H1 (cell line): ENCODE measurements around the gene PLTP. TPM values are rescaled to one million over a fixed set of nuclear protein-coding genes. Genes with fewer than 3 reads are reported as not detected.

ENCODE experiments used
- CTCF ChIA-PET: fragments of 300-600 bp; sonication (Branson Sonifier 250); formaldehyde crosslinking; loops from one replicate; lab custom pipeline; 2021; ENCODE audit not compliant: partially characterized antibody; lab: Charles Lee
- POLR2A ChIA-PET: fragments of 300-600 bp; sonication (Branson Sonifier 250); formaldehyde crosslinking; loops from one replicate; lab custom pipeline; 2021; ENCODE audit warnings: inconsistent platforms; ENCODE audit not compliant: partially characterized antibody; lab: Charles Lee
- DNase-seq, 2 experiments: peaks; one replicate each; pipeline versions ENCODE4 v3.0.0 to v3.0.0-alpha.2; 2010 to 2022; ENCODE audit warnings: low spot score in 2 of 2, low read depth in 1 of 2, mixed read lengths in 1 of 2
- FAIRE-seq: peaks from 2 replicates; lab custom pipeline; 2011; peaks lifted over from hg19 to GRCh38; lab: Jason Lieb, UNC
- H2AFZ ChIP-seq: 2 replicates; pipeline ENCODE4 v1.8.1; 2012; ENCODE audit warnings: low read length, inconsistent platforms
- H2AK5ac ChIP-seq: 2 replicates; pipeline ENCODE4 v1.6.1; 2013; ENCODE audit warnings: low read depth, low read length
- H2BK120ac ChIP-seq: replicated peaks from 2 replicates; pipeline ENCODE3; 2013; ENCODE audit warnings: low read depth, low read length, inconsistent platforms
- H2BK12ac ChIP-seq: 2 replicates; pipeline ENCODE4 v1.6.1; 2013; ENCODE audit warnings: low read depth, low read length
- H2BK15ac ChIP-seq: 2 replicates; pipeline ENCODE4 v1.6.1; 2013; ENCODE audit warnings: low read length
- H2BK20ac ChIP-seq: 2 replicates; pipeline ENCODE4 v1.6.1; 2013; ENCODE audit warnings: low read length
- H2BK5ac ChIP-seq: 2 replicates; pipeline ENCODE4 v1.6.1; 2013; ENCODE audit warnings: low read depth, low read length
- H3K14ac ChIP-seq: 2 replicates; pipeline ENCODE4 v1.6.1; 2013; ENCODE audit warnings: inconsistent platforms; ENCODE audit not compliant: insufficient read length
- H3K18ac ChIP-seq: 2 replicates; pipeline ENCODE4 v1.6.1; 2013; ENCODE audit warnings: low read length; ENCODE audit errors: extremely low read depth
- H3K23ac ChIP-seq: 2 replicates; pipeline ENCODE4 v1.6.1; 2013; ENCODE audit warnings: inconsistent platforms; ENCODE audit not compliant: insufficient read length
- H3K23me2 ChIP-seq: 2 replicates; pipeline ENCODE4 v1.6.1; 2013; ENCODE audit warnings: low read depth, low read length
- H3K27ac ChIP-seq: 2 replicates; pipeline ENCODE4 v1.6.1; 2011; ENCODE audit warnings: low read depth, low read length, inconsistent platforms
- H3K27me3 ChIP-seq, 4 experiments: replicated peaks in 1 of 4; 1 replicate in 1 of 4; 2 replicates in 3 of 4; pipeline versions ENCODE4 v1.6.1 to v1.8.1; 2011 to 2013; ENCODE audit warnings: low read length in 3 of 4, mild to moderate bottlenecking in 3 of 4, inconsistent platforms in 2 of 4, mixed read lengths in 2 of 4, moderate library complexity in 1 of 4; ENCODE audit not compliant: control insufficient read depth in 3 of 4, insufficient read depth in 3 of 4; ENCODE audit errors: extremely low read depth in 1 of 4
- H3K36me3 ChIP-seq, 4 experiments: 2 replicates each; pipeline versions ENCODE4 v1.6.1 to v1.8.1; 2011 to 2013; ENCODE audit warnings: mild to moderate bottlenecking in 4 of 4, low read length in 3 of 4, moderate library complexity in 2 of 4, control low read depth in 1 of 4, inconsistent platforms in 1 of 4; ENCODE audit not compliant: insufficient read depth in 4 of 4, control insufficient read depth in 2 of 4
- H3K4ac ChIP-seq: replicated peaks from 2 replicates; pipeline ENCODE3; 2013; ENCODE audit warnings: low read length, low read depth, mixed read lengths, inconsistent platforms; ENCODE audit not compliant: insufficient read length
- H3K4me1 ChIP-seq, 4 experiments: replicated peaks in 1 of 4; 1 replicate in 1 of 4; 2 replicates in 3 of 4; pipeline versions ENCODE4 v1.6.1 to v1.8.1; 2011 to 2013; ENCODE audit warnings: low read length in 3 of 4, inconsistent platforms in 2 of 4, mixed read lengths in 1 of 4; ENCODE audit not compliant: insufficient read depth in 4 of 4, control insufficient read depth in 3 of 4
- H3K4me2 ChIP-seq, 2 experiments: 2 replicates each; pipeline versions ENCODE4 v1.6.1 to v1.8.1; 2011 to 2013; ENCODE audit warnings: low read depth in 2 of 2, low read length in 2 of 2, control low read depth in 1 of 2, inconsistent platforms in 1 of 2, mild to moderate bottlenecking in 1 of 2; ENCODE audit not compliant: insufficient read depth in 1 of 2
- H3K4me3 ChIP-seq, 4 experiments: fragments of 200-600, 300-600 bp in 1 of 4; sonication (generic), shearing (Covaris generic), sonication (Bioruptor Twin) in 1 of 4; 2 replicates each; pipeline versions ENCODE4 v1.5.1 to v1.8.1; 2011 to 2016; ENCODE audit warnings: low read length in 4 of 4, low read depth in 3 of 4, control low read depth in 2 of 4, inconsistent platforms in 2 of 4, mild to moderate bottlenecking in 2 of 4, mixed read lengths in 1 of 4, moderate library complexity in 1 of 4; ENCODE audit not compliant: insufficient read depth in 2 of 4; ENCODE audit errors: extremely low read depth in 1 of 4
- H3K56ac ChIP-seq: replicated peaks from 2 replicates; pipeline ENCODE3; 2013; ENCODE audit warnings: low read depth, mild to moderate bottlenecking, mixed read lengths, low read length, inconsistent platforms; ENCODE audit not compliant: insufficient read length
- H3K79me1 ChIP-seq: 2 replicates; pipeline ENCODE4 v1.6.1; 2013; ENCODE audit warnings: low read depth, low read length, control low read depth
- H3K79me2 ChIP-seq, 2 experiments: 2 replicates each; pipeline versions ENCODE4 v1.6.1 to v1.8.1; 2012 to 2013; ENCODE audit warnings: low read length in 2 of 2, mild to moderate bottlenecking in 2 of 2, inconsistent platforms in 1 of 2; ENCODE audit not compliant: insufficient read depth in 2 of 2, control insufficient read depth in 1 of 2
- H3K9ac ChIP-seq, 4 experiments: replicated peaks in 1 of 4; 1 replicate in 1 of 4; 2 replicates in 3 of 4; pipeline versions ENCODE4 v1.6.1 to v1.8.1; 2011 to 2013; ENCODE audit warnings: low read depth in 3 of 4, low read length in 3 of 4, control low read depth in 2 of 4, mild to moderate bottlenecking in 2 of 4, moderate library complexity in 2 of 4, inconsistent platforms in 1 of 4; ENCODE audit errors: extremely low read depth in 1 of 4
- H3K9me3 ChIP-seq, 2 experiments: 2 replicates each; pipeline versions ENCODE4 v1.6.1 to v1.8.1; 2012 to 2013; ENCODE audit warnings: mild to moderate bottlenecking in 2 of 2, moderate library complexity in 2 of 2, control low read depth in 1 of 2, inconsistent platforms in 1 of 2, low read depth in 1 of 2, low read length in 1 of 2, mixed read lengths in 1 of 2; ENCODE audit not compliant: insufficient read depth in 2 of 2
- H4K20me1 ChIP-seq, 2 experiments: replicated peaks in 1 of 2; 2 replicates each; pipeline versions ENCODE3 to v1.8.1; 2011 to 2013; ENCODE audit warnings: inconsistent platforms in 2 of 2, low read length in 2 of 2, mild to moderate bottlenecking in 1 of 2; ENCODE audit not compliant: insufficient read depth in 2 of 2, control insufficient read depth in 1 of 2
- H4K5ac ChIP-seq: 2 replicates; pipeline ENCODE4 v1.6.1; 2013; ENCODE audit warnings: low read length, low read depth, mixed read lengths, inconsistent platforms; ENCODE audit not compliant: insufficient read length
- H4K8ac ChIP-seq: 2 replicates; pipeline ENCODE4 v1.8.0; 2013; ENCODE audit warnings: mild to moderate bottlenecking, moderate library complexity, low read length, inconsistent platforms; ENCODE audit not compliant: insufficient read depth; ENCODE audit errors: extremely low read depth
- H4K91ac ChIP-seq: replicated peaks from 2 replicates; pipeline ENCODE3; 2013; ENCODE audit warnings: low read length, mixed read lengths, inconsistent platforms; ENCODE audit not compliant: insufficient read length
- WGBS, 2 experiments: shearing (Covaris generic) in 1 of 2; methylation state at CpG; one replicate each; pipeline versions ENCODE4 v1.1.6 to v1.1.7; 2013 to 2015; ENCODE audit warnings: low lambda C conversion rate in 2 of 2, mixed read lengths in 2 of 2, inconsistent platforms in 1 of 2, low coverage in 1 of 2, missing lambda C conversion rate in 1 of 2; ENCODE audit not compliant: insufficient replicate concordance in 2 of 2, insufficient coverage in 1 of 2, insufficient read length in 1 of 2; ENCODE audit errors: extremely low coverage in 1 of 2, missing lambda C conversion rate in 1 of 2; 5-methylcytosine and 5-hydroxymethylcytosine counted together
- polyA plus RNA-seq, 7 experiments: library from polyadenylated mRNA; depleted of rRNA in 3 of 7; stranded (reverse) in 5 of 7; unstranded in 2 of 7; fragments of >200 nt in 5 of 7; fragments of 200-250 nt in 2 of 7; gene quantifications; 1 replicate in 5 of 7; 2 replicates in 1 of 7; 4 replicates in 1 of 7; pipeline versions ENCODE4 v1.2.1 to v1.2.3, GENCODE V29; 2011 to 2013; ENCODE audit warnings: missing spikeins in 2 of 7, mixed read lengths in 2 of 7
- total RNA-seq: library from RNA; stranded (reverse); fragmentation: NEBNext Ultra II Directional; extraction: Animal tissue kit (Norgen Biotek cat#: 25700); gene quantifications from 2 replicates; pipeline ENCODE4 v1.2.1, GENCODE V29; 2021
- TF ChIP-seq, protein P1 (sequence below): IDR thresholded peaks from 2 replicates; pipeline ENCODE4 v1.6.1; 2012; ENCODE audit warnings: low read length, inconsistent platforms

Gene PLTP
- total and polyA plus RNA-seq, 2 of the 8 experiments (the other 6 are each of a cell fraction or from before 2014, with no cell fraction given): 120 to 194 TPM

DNA sequence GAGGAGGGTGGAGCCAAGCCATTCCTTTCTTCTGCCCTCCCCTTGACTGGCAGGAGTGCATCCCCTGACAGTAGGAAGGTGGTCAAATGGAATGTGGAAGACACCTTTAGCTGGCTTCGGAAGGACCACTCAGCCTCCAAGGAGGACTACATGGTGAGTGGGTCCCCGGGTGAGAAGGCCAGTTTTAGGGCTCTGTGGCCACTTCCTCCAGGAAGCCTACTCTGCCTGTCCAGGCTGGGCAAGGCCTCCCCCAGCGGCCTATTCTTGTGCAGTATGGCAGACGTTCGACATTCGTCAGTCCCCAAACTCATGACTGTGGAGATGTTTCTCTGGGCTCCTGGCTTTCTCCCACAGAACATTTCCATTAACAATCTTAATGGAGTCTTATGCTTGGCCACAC, 31.7 kb upstream of the PLTP start:
- ChIA-PET CTCF (interaction anchor here (0.9 to 8.7 kb wide), 6 partner anchors 10 to 144 kb away, joined by 3 to 82 read pairs (median 6); no protein-coding TSS in a partner anchor), POLR2A (interaction anchor here (1.1 to 18.4 kb wide), 6 partner anchors 5 to 131 kb away, joined by 3 to 283 read pairs (median 124); partner anchors contain the start of genes PCIF1 and ZNF335)

More for the DNA sequence above, 31.7 kb upstream of the PLTP start:
- Histone ChIP-seq H3K23ac (no peak overlapping the region), H3K4ac (no peak overlapping the region), H3K18ac (no peak overlapping the region), H4K8ac (no peak overlapping the region), H3K36me3 (peaks cover 36 to 76% (median 74%) of the 10 kb centered on the region in 4 experiments), H3K9ac (no peak overlapping the region), H2BK120ac (no peak overlapping the region), H2AK5ac (no peak overlapping the region), H3K56ac (no peak overlapping the region), H3K79me1 (peaks cover 3% of the 10 kb centered on the region; the same call in 1 of the 2 replicates), H3K79me2 (no peaks in the 10 kb centered on the region), H2AFZ (no peak overlapping the region), H3K27me3 (no peaks in the 10 kb centered on the region; a peak in 1 of 7 replicates), H2BK12ac (no peak overlapping the region), H3K23me2 (no peaks in the 10 kb centered on the region), H2BK5ac (no peak overlapping the region), H3K4me1 (peaks cover 0 to 5% (median 3%) of the 10 kb centered on the region in 4 experiments; a peak in 5 of 7 replicates), H3K14ac (no peak overlapping the region), H3K4me2 (no peak overlapping the region), H4K5ac (no peak overlapping the region), H3K4me3 (no peak overlapping the region), H3K9me3 (no peaks in the 10 kb centered on the region), H3K27ac (no peak overlapping the region), H4K20me1 (peaks cover 2 to 10% of the 10 kb centered on the region in 2 experiments), H4K91ac (no peak overlapping the region), H2BK20ac (no peak overlapping the region), H2BK15ac (no peak overlapping the region)
- WGBS, 2 experiments: 97% methylated on average over 6 of the region's 6 CpGs; no CpG with 5 or more reads in 1 of the 2 experiments
- FAIRE-seq (no peak), DNase-seq (no peak)
- TF ChIP-seq, protein P1, sequence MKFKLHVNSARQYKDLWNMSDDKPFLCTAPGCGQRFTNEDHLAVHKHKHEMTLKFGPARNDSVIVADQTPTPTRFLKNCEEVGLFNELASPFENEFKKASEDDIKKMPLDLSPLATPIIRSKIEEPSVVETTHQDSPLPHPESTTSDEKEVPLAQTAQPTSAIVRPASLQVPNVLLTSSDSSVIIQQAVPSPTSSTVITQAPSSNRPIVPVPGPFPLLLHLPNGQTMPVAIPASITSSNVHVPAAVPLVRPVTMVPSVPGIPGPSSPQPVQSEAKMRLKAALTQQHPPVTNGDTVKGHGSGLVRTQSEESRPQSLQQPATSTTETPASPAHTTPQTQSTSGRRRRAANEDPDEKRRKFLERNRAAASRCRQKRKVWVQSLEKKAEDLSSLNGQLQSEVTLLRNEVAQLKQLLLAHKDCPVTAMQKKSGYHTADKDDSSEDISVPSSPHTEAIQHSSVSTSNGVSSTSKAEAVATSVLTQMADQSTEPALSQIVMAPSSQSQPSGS: no peak
